HG02678 (cell line): Measurements from ENCODE around the gene PSRC1.

Experiments
- ATAC-seq: cut with Tn5 transposase; IDR thresholded peaks from one replicate; pipeline ENCODE4 v1.9.1; 2021; ENCODE audit warnings: mild to moderate bottlenecking, moderate library complexity; ENCODE audit not compliant: unreplicated experiment

The PSRC1 gene

GRCh38 chr1:109248797-109249629 is 33.9 kb downstream of the PSRC1 start, which contains the start of gene CELSR2:
TSS of gene CELSR2 (plus strand) at chr1:109249539. CDS start at chr1:109250080, 541 bp downstream.
- peak; percentile 89 for ATAC-seq

- ATAC-seq = no peak
Measured at GRCh38 chr1:109248444-109248796, 34.5 kb downstream of the PSRC1 start.

- ATAC-seq = no peak
Measured at GRCh38 chr1:109247401-109248365, 35.3 kb downstream of the PSRC1 start.

- no peak for ATAC-seq
Measured at GRCh38 chr1:109246141-109246551, 36.8 kb downstream of the PSRC1 start.

DNA sequence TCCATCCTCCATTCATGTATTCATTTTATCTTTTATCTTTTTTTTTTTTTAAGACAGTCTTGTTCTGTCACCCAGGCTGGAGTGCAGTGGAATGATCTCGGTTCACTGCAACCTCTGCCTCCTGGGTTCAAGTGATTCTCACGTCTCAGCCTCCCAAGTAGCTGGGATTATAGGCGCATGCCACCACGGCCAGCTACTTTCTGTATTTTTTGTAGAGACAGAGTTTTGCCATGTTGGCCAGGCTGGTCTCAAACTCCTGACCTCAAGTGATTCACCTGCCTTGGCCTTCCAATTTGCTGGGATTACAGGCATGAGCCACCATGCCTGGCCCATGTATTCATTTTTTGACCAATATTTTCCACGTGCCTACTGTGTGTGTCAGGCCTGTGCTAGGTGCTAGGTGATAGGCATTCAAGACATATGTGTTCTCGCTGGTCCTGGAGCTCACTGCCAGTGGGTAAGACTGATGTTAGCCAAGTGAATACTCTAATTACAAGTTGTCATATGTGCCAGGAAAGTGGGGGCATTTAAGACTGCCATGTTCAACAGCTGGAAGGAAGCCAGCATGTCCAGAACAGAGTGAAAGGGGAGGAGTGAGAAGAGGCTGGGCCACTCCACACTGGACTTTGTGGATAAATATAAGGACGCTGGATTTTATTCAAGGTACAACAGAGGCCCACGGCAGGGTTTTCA is 38.9 kb downstream of the PSRC1 start:
- no peak for ATAC-seq

DNA sequence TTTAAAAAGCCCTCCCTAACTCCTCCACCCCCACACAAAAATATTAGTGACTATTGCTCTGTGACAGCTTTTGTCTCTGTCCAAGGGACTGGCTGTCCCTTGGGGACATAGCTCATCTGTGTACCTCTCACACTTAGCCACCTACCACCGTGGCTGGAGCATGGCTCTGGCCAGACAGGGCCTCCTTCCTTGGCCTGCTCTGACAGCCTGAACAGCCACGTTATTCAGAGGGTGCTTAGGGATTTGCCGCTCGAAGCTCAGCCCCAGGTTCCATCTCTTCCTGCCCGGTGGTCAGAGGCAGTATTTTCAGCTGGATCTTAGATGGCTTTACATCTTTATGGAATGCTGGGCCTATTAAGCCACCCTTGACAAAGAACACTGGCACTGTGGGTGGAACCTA is 39.7 kb downstream of the PSRC1 start:
- no peak for ATAC-seq

DNA sequence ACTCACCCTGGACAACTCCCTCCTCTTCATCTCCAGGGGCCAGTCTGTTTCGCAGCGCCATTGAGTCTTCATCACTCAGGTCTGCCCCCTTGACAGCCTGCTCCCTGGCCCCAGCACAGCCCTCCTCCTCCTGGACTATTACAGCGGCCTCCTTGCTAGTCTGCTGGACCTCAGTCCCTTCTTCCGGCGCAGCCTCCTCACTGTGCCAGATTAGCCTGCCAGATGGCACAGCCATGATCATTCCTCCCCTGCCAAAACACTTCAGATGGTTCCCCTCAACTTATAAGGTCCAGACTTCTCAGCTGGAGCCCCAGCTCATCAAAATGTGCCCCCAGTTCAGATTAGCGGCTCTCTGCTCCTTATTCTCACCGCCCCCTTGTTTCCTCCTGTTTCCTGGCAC is 40.6 kb downstream of the PSRC1 start:
- no peak for ATAC-seq

DNA sequence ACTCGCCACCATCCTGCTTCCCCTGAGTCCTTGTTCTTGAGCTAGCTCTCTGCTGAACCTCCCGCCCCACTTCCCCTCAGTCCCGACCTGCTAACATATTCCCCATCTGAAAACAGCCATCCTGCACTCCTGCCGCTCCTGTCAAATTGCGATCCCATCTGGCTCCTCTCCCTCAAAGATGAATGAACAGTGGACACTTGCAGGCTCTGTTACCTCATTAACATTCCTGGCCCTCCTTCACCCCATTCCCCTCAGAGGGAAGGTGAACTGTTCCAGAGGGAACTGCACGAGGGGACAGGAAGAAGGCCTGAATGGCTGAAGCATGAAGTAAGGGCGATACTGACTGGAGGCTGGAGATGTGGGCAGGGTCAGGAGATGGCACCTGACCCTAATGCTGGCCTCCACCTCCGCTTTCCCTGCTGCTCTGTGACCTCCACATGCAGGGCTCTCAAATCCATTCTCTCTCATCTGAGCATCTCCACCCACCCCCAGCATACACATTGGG is 41.1 kb downstream of the PSRC1 start:
- ATAC-seq = no peak

DNA sequence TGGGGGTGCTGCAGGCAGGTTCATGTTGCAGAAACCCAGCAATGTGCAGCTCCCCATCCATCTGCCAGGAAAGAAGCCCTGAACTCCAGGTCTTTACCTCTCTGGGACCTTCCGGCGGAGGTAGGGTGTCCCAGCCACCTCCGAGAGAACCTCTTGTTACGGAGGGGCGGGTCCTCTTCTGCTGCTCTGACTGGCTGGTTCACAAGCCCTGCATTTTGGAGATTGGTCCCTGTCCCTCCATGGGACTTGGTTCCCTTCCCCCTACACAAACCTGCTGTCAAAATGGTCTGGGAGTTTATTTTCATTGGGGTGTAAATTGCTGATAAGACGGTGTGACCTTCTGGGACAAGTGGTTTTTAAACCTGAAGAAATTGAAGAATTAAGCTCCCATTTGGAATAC is 41.6 kb downstream of the PSRC1 start:
- ATAC-seq = no peak

GRCh38 chr1:109240158-109241152 is 42.5 kb downstream of the PSRC1 start:
- no peak for ATAC-seq

DNA sequence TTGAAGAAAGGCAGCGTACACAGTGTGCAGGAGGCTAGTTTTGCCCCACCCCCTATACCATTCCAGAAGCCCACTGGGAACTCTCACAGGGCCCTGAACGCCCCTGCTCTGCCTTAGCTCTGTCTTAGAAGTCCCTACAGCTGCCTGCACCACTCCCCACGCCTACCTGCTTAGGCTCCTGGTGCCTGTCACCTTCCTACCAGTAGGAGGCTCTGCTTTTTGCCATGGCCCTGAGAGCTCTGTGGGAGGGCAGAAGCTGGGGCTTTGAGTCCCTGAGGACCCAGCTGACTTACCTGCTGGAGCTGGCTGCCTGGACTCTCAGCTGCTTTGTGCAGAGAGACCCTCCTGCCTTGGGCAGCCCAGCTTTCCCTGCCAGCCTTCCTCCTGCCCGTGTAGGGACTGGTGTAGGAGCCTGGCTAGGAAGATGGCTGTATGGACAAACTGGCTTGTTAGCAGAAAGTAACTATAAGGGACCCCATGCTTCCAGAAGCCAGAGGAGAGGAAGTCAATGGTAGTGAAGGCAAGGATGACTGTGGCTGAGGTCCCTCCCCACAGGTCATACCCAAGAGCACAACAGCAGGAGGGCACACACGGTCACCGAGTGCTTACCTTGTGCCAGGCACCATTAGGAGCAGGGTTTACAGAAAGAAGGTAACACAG is 43.4 kb downstream of the PSRC1 start:
- ATAC-seq = peak; percentile 70

- ATAC-seq = no peak
Measured at GRCh38 chr1:109239047-109239408, 43.9 kb downstream of the PSRC1 start.

DNA sequence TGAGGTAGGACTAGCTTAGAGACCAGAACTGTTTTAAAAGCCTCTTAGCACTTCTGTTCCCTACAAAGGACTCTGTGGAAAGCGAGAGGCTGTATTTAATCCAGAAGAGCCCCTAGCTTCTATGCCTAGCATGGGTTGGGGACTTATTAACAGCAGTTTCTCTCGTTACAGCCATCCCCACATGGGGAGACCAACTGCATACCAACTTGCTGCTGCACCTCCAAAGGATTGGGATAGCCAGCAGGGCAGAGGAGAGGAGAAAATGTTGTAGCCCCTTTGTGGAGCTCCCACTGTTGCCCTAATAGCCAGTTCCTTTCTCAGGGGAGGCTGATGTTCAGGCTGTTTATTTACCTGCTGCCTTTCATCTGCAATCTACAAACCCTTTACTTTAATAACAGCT is 44.6 kb downstream of the PSRC1 start:
- no peak for ATAC-seq

DNA sequence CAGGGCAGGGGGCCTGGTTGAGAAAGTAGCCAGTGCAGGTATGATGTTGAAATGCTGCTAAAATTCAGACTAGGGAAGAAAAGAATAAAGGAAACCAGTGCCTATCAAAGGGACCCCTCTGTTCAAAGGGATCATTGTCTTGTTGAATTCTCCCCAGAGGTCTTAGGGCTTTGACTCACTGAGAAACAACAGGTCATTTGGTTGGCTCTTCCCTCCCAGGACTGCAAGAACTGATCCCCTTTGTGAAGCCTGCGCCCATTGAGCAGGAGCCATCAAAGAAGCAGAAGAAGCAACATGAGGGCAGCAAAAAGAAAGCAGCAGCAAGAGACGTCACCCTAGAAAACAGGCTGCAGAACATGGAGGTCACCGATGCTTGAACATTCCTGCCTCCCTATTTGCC is 45.4 kb downstream of the PSRC1 start:
- no peak for ATAC-seq

DNA sequence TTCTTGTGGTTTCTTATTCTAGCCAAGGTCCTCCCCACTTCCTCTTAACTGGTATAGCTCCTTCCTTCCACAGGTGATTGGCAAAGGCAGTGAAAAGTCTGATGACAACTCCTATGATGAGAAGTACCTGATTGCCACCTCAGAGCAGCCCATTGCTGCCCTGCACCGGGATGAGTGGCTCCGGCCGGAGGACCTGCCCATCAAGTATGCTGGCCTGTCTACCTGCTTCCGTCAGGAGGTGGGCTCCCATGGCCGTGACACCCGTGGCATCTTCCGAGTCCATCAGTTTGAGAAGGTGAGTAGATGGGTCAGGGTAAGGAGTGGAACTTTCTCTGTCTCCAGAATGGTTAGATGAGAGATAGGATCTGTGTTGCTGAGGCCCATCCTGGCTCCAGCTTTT is 47.8 kb downstream of the PSRC1 start:
- no peak for ATAC-seq

GRCh38 chr1:109231066-109231465 is 51.9 kb downstream of the PSRC1 start:
- ATAC-seq = no peak
